Hepatocyte (in vitro differentiated cells): ENCODE data around the gene LHX5.

Experiments
- EZH2 ChIP-seq: fragments of 200-600 bp; sonication (generic); IDR thresholded peaks from 2 replicates; pipeline ENCODE4 v1.6.1; 2016; ENCODE audit warnings: antibody characterized with exemption, mild to moderate bottlenecking, borderline replicate concordance
- EZH2phosphoT487 ChIP-seq: fragments of 200-600 bp; sonication (generic); IDR thresholded peaks from one replicate; pipeline ENCODE4 v1.6.1; 2018; ENCODE audit warnings: antibody characterized with exemption, mild to moderate bottlenecking, low read depth, moderate library complexity; ENCODE audit not compliant: unreplicated experiment, severe bottlenecking
- TF ChIP-seq, protein P1 (sequence below): fragments of 200-600 bp; sonication (generic); IDR thresholded peaks from 2 replicates; pipeline ENCODE4 v1.5.1; 2016; ENCODE audit warnings: antibody characterized with exemption, mild to moderate bottlenecking; ENCODE audit not compliant: poor library complexity

DNA sequence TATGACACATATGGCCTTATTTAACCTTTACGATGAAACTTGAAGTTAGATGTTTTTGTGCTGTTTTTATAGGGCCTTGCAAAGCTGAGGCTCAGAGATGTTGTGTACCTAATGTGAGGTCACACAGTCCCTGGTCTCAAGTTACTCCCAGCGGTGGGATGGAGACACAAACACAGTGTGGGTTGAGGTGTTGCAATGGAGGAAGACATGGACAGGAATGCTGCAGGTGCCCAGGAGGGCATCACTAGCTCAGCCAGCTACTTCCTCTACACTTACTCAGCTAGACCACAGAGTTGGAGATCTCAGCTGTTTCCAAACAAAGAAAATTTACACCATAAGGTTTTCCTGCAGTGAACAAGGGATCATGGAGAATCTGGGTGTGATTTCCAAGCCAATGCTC is 15.5 kb downstream of the LHX5 start:
- TF ChIP-seq, protein P1, sequence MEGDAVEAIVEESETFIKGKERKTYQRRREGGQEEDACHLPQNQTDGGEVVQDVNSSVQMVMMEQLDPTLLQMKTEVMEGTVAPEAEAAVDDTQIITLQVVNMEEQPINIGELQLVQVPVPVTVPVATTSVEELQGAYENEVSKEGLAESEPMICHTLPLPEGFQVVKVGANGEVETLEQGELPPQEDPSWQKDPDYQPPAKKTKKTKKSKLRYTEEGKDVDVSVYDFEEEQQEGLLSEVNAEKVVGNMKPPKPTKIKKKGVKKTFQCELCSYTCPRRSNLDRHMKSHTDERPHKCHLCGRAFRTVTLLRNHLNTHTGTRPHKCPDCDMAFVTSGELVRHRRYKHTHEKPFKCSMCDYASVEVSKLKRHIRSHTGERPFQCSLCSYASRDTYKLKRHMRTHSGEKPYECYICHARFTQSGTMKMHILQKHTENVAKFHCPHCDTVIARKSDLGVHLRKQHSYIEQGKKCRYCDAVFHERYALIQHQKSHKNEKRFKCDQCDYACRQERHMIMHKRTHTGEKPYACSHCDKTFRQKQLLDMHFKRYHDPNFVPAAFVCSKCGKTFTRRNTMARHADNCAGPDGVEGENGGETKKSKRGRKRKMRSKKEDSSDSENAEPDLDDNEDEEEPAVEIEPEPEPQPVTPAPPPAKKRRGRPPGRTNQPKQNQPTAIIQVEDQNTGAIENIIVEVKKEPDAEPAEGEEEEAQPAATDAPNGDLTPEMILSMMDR, result no peak
- TF ChIP-seq EZH2 (no peak), EZH2phosphoT487 (no peak)
